HG03039 (cell line): ENCODE measurements around the gene ENPP3.
"Not testable (repeated sequence)": the region's sequence is repeated elsewhere in the genome, so short reads cannot be mapped to it uniquely, and the experiment has no call there.

Source experiments
- ATAC-seq: cut with Tn5 transposase; IDR thresholded peaks from one replicate; pipeline ENCODE4 v1.9.1; 2021; ENCODE audit warnings: mild to moderate bottlenecking, moderate library complexity; ENCODE audit not compliant: unreplicated experiment

The ENPP3 gene

GRCh38 chr6:131683479-131683878 is 46.4 kb downstream of the ENPP3 start:
- ATAC-seq: peak; percentile 61

- ATAC-seq: peak; percentile 67
Observed at GRCh38 chr6:131685266-131685780, 48.2 kb downstream of the ENPP3 start.

GRCh38 chr6:131687022-131687421 is 49.9 kb downstream of the ENPP3 start:
- no peak for ATAC-seq

- peak; percentile 59 for ATAC-seq
Observed at GRCh38 chr6:131688286-131688685, 51.2 kb downstream of the ENPP3 start.

GRCh38 chr6:131692031-131692430 is 54.9 kb downstream of the ENPP3 start:
- ATAC-seq: no peak

- no peak for ATAC-seq
Observed at GRCh38 chr6:131692589-131692988, 55.5 kb downstream of the ENPP3 start.

- no peak for ATAC-seq
Observed at GRCh38 chr6:131693384-131693783, 56.3 kb downstream of the ENPP3 start.

- peak; percentile 87 for ATAC-seq
Observed at GRCh38 chr6:131694832-131695426, 57.8 kb downstream of the ENPP3 start.

GRCh38 chr6:131696956-131697355 is 59.9 kb downstream of the ENPP3 start:
- no peak for ATAC-seq

GRCh38 chr6:131700851-131701250 is 63.7 kb downstream of the ENPP3 start:
- not testable (repeated sequence) for ATAC-seq

GRCh38 chr6:131703905-131704304 is 66.8 kb downstream of the ENPP3 start:
- not testable (repeated sequence) for ATAC-seq

- ATAC-seq: not testable (repeated sequence)
Observed at GRCh38 chr6:131710917-131711316, 73.8 kb downstream of the ENPP3 start, which contains the start of gene CTAGE9. Gene CTAGE9, minus strand, starts transcription at chr6:131711017. Its CDS starts 0 bp downstream, at chr6:131711017.

- ATAC-seq: not testable (repeated sequence)
Observed at GRCh38 chr6:131715567-131715966, 78.5 kb downstream of the ENPP3 start.

- ATAC-seq: no peak
Observed at GRCh38 chr6:131717836-131718542, 80.9 kb downstream of the ENPP3 start.

- no peak for ATAC-seq
Observed at GRCh38 chr6:131721161-131721560, 84.1 kb downstream of the ENPP3 start.

GRCh38 chr6:131724114-131724513 is 87.0 kb downstream of the ENPP3 start:
- no peak for ATAC-seq

GRCh38 chr6:131727467-131727866 is 90.4 kb downstream of the ENPP3 start:
- no peak for ATAC-seq

- ATAC-seq: no peak
Observed at GRCh38 chr6:131727868-131728267, 90.8 kb downstream of the ENPP3 start.

- ATAC-seq: no peak
Observed at GRCh38 chr6:131728296-131728939, 91.3 kb downstream of the ENPP3 start.

GRCh38 chr6:131729550-131729949 is 92.4 kb downstream of the ENPP3 start:
- no peak for ATAC-seq

GRCh38 chr6:131730264-131730663 is 93.2 kb downstream of the ENPP3 start:
- ATAC-seq: no peak

GRCh38 chr6:131731224-131731623 is 94.1 kb downstream of the ENPP3 start:
- ATAC-seq: no peak
